Glutamatergic neuron (in vitro differentiated cells): ENCODE data around the gene AHNAK. TPM values are rescaled to one million over a fixed set of nuclear protein-coding genes. Genes with fewer than 3 reads are reported as not detected.

Experiments used
- DNase-seq: peaks from one replicate; pipeline ENCODE4 v3.0.0; 2022
- H3K27ac Mint-ChIP-seq: one replicate; pipeline ENCODE4 v1.8.0; 2020; ENCODE audit warnings: mild to moderate bottlenecking, mixed read lengths, inconsistent platforms; ENCODE audit not compliant: unreplicated experiment
- H3K27me3 Mint-ChIP-seq: one replicate; pipeline ENCODE4 v1.8.0; 2020; ENCODE audit warnings: mild to moderate bottlenecking, moderate library complexity, mixed read lengths, inconsistent platforms; ENCODE audit not compliant: unreplicated experiment
- H3K36me3 Mint-ChIP-seq: one replicate; pipeline ENCODE4 v1.8.0; 2020; ENCODE audit warnings: mild to moderate bottlenecking, mixed read lengths, inconsistent platforms; ENCODE audit not compliant: unreplicated experiment
- H3K4me1 Mint-ChIP-seq: one replicate; pipeline ENCODE4 v1.8.0; 2020; ENCODE audit warnings: mild to moderate bottlenecking, low read depth, mixed read lengths, inconsistent platforms; ENCODE audit not compliant: unreplicated experiment
- H3K4me3 Mint-ChIP-seq: one replicate; pipeline ENCODE4 v1.8.0; 2020; ENCODE audit warnings: mild to moderate bottlenecking, mixed read lengths, inconsistent platforms; ENCODE audit not compliant: unreplicated experiment
- H3K9me3 Mint-ChIP-seq: one replicate; pipeline ENCODE4 v1.8.0; 2020; ENCODE audit warnings: mild to moderate bottlenecking, moderate library complexity, mixed read lengths, inconsistent platforms; ENCODE audit not compliant: unreplicated experiment
- total RNA-seq: library from RNA; stranded (reverse); fragmentation: NEBNext Ultra II Directional; extraction: Animal tissue kit (Norgen Biotek cat#: 25700); gene quantifications from one replicate; pipeline ENCODE4 v1.2.1, GENCODE V29; 2021; ENCODE audit not compliant: unreplicated experiment
- TF ChIP-seq, protein P1 (sequence below): fragments of 200-600 bp; sonication (generic); IDR thresholded peaks from one replicate; pipeline ENCODE4 v1.5.0; 2021; ENCODE audit not compliant: partially characterized antibody, unreplicated experiment

The AHNAK gene
- total RNA-seq, 1 donor from 2014 or later = 4.5 TPM

- Mint-ChIP-seq H3K4me1 (peaks cover 10% of the 10 kb centered on the region), H3K9me3 (peaks cover 3% of the 10 kb centered on the region), H3K27ac (no peak overlapping the region), H3K27me3 (no peaks in the 10 kb centered on the region), H3K4me3 (no peak overlapping the region), H3K36me3 (no peaks in the 10 kb centered on the region)
- DNase-seq = no peak
- TF ChIP-seq, protein P1, sequence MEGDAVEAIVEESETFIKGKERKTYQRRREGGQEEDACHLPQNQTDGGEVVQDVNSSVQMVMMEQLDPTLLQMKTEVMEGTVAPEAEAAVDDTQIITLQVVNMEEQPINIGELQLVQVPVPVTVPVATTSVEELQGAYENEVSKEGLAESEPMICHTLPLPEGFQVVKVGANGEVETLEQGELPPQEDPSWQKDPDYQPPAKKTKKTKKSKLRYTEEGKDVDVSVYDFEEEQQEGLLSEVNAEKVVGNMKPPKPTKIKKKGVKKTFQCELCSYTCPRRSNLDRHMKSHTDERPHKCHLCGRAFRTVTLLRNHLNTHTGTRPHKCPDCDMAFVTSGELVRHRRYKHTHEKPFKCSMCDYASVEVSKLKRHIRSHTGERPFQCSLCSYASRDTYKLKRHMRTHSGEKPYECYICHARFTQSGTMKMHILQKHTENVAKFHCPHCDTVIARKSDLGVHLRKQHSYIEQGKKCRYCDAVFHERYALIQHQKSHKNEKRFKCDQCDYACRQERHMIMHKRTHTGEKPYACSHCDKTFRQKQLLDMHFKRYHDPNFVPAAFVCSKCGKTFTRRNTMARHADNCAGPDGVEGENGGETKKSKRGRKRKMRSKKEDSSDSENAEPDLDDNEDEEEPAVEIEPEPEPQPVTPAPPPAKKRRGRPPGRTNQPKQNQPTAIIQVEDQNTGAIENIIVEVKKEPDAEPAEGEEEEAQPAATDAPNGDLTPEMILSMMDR = no peak
Measured at GRCh38 chr11:62479631-62480201, 66.9 kb downstream of the AHNAK start.

DNA sequence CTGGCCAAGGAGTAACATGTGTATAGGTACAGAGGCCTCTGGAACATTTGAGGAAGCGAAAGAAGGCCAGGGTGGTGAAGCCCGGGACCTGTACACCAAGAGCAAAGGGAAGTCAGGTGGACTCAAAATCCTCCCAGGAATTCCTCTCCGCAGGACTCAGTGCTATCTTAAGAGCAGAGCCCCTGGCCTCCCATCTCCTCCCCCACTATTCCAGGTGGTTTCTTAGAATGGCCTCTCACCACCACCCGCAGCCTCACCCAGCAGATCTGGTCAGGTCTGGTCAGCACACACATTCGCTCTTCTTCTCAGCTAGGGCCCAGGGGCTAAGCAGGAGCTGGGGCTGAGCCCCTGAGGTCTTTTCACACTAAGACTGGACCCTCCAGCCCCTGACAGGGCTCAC, 68.7 kb downstream of the AHNAK start:
- TF ChIP-seq, protein P1 = no peak
- Mint-ChIP-seq H3K4me1 (peaks cover 7% of the 10 kb centered on the region), H3K9me3 (no peaks in the 10 kb centered on the region), H3K27ac (no peak overlapping the region), H3K4me3 (no peak overlapping the region), H3K36me3 (no peaks in the 10 kb centered on the region), H3K27me3 (no peaks in the 10 kb centered on the region)
- no peak for DNase-seq

DNA sequence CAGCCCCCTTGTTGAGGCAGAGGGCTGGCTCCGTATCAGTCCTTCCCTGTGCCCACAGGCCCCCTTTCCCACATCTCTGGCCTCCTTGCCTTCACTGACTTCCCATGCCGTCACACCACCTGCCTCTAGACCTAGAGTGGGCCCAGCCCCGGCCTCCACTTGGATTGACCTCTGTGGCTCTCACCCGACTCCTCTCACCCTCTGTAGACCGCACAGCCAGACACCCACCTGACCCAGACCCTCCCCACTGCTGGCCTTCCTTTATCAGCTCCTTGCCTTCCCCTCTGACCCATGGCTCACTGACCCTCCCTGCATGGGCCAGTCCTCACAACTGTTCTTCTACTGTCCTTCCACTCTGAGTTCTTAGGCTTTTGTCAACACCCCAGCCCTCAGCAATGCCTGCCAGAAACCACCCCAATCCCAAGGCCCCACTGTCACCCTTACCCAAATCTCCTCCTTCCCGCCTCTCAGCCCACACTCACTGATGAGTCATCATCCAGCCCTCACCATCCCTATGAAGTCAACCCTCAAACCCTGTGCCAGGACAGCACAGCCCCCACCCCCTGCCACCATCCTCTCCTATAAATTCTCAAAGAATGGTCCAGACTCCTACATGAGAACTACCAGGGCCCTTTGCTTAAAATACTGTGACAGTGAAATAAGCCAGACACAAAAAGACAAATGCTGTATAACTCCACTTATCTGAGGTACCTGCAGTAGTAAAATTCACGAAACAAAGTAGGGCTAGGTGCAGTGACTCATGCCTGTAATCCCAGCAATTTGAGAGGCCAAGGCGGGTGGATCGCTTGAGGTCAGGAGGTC, 74.3 kb downstream of the AHNAK start:
- Mint-ChIP-seq H3K27ac (no peak overlapping the region), H3K9me3 (no peaks in the 10 kb centered on the region), H3K4me3 (no peak overlapping the region), H3K4me1 (no peaks in the 10 kb centered on the region), H3K36me3 (no peaks in the 10 kb centered on the region), H3K27me3 (no peaks in the 10 kb centered on the region)
- TF ChIP-seq, protein P1 = no peak
- no peak for DNase-seq

DNA sequence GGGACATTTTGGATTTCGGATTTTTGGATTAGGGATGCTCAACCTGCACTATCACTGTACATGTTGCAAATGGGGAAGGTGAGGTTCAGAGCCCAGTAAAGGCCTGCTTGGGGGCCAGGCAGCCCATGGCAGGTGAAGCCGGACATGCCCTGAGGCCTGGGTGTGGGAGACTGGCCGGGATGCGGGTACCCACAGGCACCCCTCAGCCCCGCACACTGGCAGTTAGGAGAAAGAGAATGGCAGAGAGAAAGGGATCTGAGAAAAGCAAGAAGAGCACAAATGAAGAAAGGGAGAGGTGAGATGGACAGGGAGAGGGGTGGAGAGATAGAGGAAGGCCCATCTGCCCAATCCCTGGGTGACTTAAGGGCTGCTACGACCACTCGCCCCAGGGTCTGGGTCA, 75.0 kb downstream of the AHNAK start:
- Mint-ChIP-seq H3K36me3 (no peaks in the 10 kb centered on the region), H3K4me3 (no peak overlapping the region), H3K27ac (no peak overlapping the region), H3K4me1 (no peaks in the 10 kb centered on the region), H3K27me3 (no peaks in the 10 kb centered on the region), H3K9me3 (no peaks in the 10 kb centered on the region)
- no peak for DNase-seq
- TF ChIP-seq, protein P1 = no peak

GRCh38 chr11:62468577-62468976, 78.0 kb downstream of the AHNAK start:
- peaks cover under 1% of the 10 kb centered on the region for H3K27me3 Mint-ChIP-seq
- no peaks in the 10 kb centered on the region for H3K36me3 Mint-ChIP-seq
- no peak for DNase-seq
- H3K4me3 Mint-ChIP-seq = no peak overlapping the region
- no peaks in the 10 kb centered on the region for H3K9me3 Mint-ChIP-seq
- H3K27ac Mint-ChIP-seq = no peak overlapping the region
- TF ChIP-seq, protein P1 = no peak
- no peaks in the 10 kb centered on the region for H3K4me1 Mint-ChIP-seq
